Endothelial cell of umbilical vein (primary cell): ENCODE results near the gene TKFC. TPM values are rescaled to one million over a fixed set of nuclear protein-coding genes. Genes with fewer than 3 reads are reported as not detected.

Experiments used
- BruUV-seq: library from RNA; stranded (reverse); fragments of 400-500 nt; replicated peaks from 2 replicates; lab custom pipeline; 2021; lab: Mats Ljungman, UMichigan
- CTCF ChIA-PET: fragments of 300-600, 350-600 bp; sonication (Branson Sonifier 250); formaldehyde crosslinking; loops from one replicate; lab custom pipeline; 2021; ENCODE audit warnings: antibody characterized with exemption, inconsistent platforms; lab: Charles Lee
- POLR2A ChIA-PET: fragments of 300-600, 350-600 bp; sonication (Branson Sonifier 250); formaldehyde crosslinking; loops from one replicate; lab custom pipeline; 2021; ENCODE audit warnings: antibody characterized with exemption, inconsistent platforms; lab: Charles Lee
- DNase-seq: peaks from one replicate; pipeline ENCODE4 v3.0.0-alpha.2; 2011; ENCODE audit warnings: low read depth, low spot score
- FAIRE-seq: peaks from 2 replicates; lab custom pipeline; 2011; peaks lifted over from hg19 to GRCh38; lab: Jason Lieb, UNC
- H2AFZ ChIP-seq: 2 replicates; pipeline ENCODE4 v1.6.0; 2012; ENCODE audit warnings: low read depth, low read length, control low read depth, inconsistent platforms
- H3K27ac ChIP-seq: 2 replicates; pipeline ENCODE4 v1.5.1; 2011; ENCODE audit warnings: low read depth, mild to moderate bottlenecking, control low read depth, low read length, moderate library complexity; ENCODE audit not compliant: insufficient read depth
- H3K27me3 ChIP-seq, 2 experiments: 2 replicates each; pipeline versions ENCODE4 v1.6.0 to v1.6.1; 2011; ENCODE audit warnings: low read length in 2 of 2, mixed read lengths in 1 of 2; ENCODE audit not compliant: control insufficient read depth in 2 of 2, insufficient read depth in 2 of 2
- H3K36me3 ChIP-seq, 2 experiments: 2 replicates in 1 of 2; 3 replicates in 1 of 2; pipeline ENCODE4 v1.5.1; 2011; ENCODE audit warnings: low read length in 2 of 2, mild to moderate bottlenecking in 1 of 2, moderate library complexity in 1 of 2; ENCODE audit not compliant: control insufficient read depth in 2 of 2, insufficient read depth in 2 of 2; ENCODE audit errors: extremely low read depth in 1 of 2
- H3K4me1 ChIP-seq: 3 replicates; pipeline ENCODE4 v1.5.1; 2011; ENCODE audit warnings: mild to moderate bottlenecking, low read length; ENCODE audit not compliant: control insufficient read depth, insufficient read depth; ENCODE audit errors: extremely low read depth
- H3K4me2 ChIP-seq: 2 replicates; pipeline ENCODE4 v1.6.1; 2011; ENCODE audit warnings: low read length, control low read depth, mixed read lengths; ENCODE audit not compliant: insufficient read depth
- H3K4me3 ChIP-seq, 3 experiments: fragments of 200-600 bp in 1 of 3; sonication (generic), shearing (Covaris generic) in 1 of 3; replicated peaks in 1 of 3; 2 replicates each; pipeline ENCODE4 v1.5.1; 2011 to 2016; ENCODE audit warnings: control low read depth in 3 of 3, low read length in 3 of 3, mild to moderate bottlenecking in 2 of 3, inconsistent platforms in 1 of 3, low read depth in 1 of 3, moderate library complexity in 1 of 3; ENCODE audit not compliant: insufficient read depth in 1 of 3
- H3K79me2 ChIP-seq: 2 replicates; pipeline ENCODE4 v1.6.0; 2012; ENCODE audit warnings: low read length, inconsistent platforms; ENCODE audit not compliant: control insufficient read depth, insufficient read depth
- H3K9ac ChIP-seq: replicated peaks from 2 replicates; pipeline ENCODE3; 2011; ENCODE audit warnings: low read length, control low read depth; ENCODE audit not compliant: insufficient read depth; ENCODE audit errors: extremely low read depth
- H3K9me1 ChIP-seq: replicated peaks from 3 replicates; pipeline ENCODE4 v1.6.0; 2011; ENCODE audit warnings: mild to moderate bottlenecking, low read length; ENCODE audit not compliant: control insufficient read depth, insufficient read depth; ENCODE audit errors: extremely low read depth
- H3K9me3 ChIP-seq: replicated peaks from 2 replicates; pipeline ENCODE4 v1.5.1; 2012; ENCODE audit warnings: low read length, inconsistent platforms; ENCODE audit not compliant: control insufficient read depth, insufficient read depth
- H4K20me1 ChIP-seq: replicated peaks from 2 replicates; pipeline ENCODE3; 2011; ENCODE audit warnings: mild to moderate bottlenecking, low read length; ENCODE audit not compliant: control insufficient read depth, insufficient read depth; ENCODE audit errors: extremely low read depth
- EZH2 ChIP-seq: IDR thresholded peaks from 2 replicates; pipeline ENCODE4 v1.6.1; 2012; ENCODE audit warnings: borderline replicate concordance, low read depth, mild to moderate bottlenecking, moderate library complexity, low read length, inconsistent platforms; ENCODE audit not compliant: severe bottlenecking
- FOS ChIP-seq: IDR thresholded peaks from 2 replicates; pipeline ENCODE4 v1.6.1; 2011; ENCODE audit warnings: mild to moderate bottlenecking, low read length, moderate library complexity, borderline replicate concordance; ENCODE audit not compliant: insufficient read depth
- GATA2 ChIP-seq: IDR thresholded peaks from 2 replicates; pipeline ENCODE4 v1.7.0; 2011; ENCODE audit warnings: low read depth, mild to moderate bottlenecking, moderate library complexity, mixed read lengths, low read length; ENCODE audit not compliant: insufficient read length, insufficient read depth
- JUN ChIP-seq: IDR thresholded peaks from 2 replicates; pipeline ENCODE4 v1.6.1; 2011; ENCODE audit warnings: borderline replicate concordance, low read depth; ENCODE audit not compliant: insufficient read length, insufficient read depth
- MYC ChIP-seq: IDR thresholded peaks from one replicate; pipeline ENCODE4 v1.6.1; 2011; ENCODE audit warnings: mild to moderate bottlenecking, low read depth, low read length
- POLR2A ChIP-seq: IDR thresholded peaks from 2 replicates; pipeline ENCODE4 v1.6.1; 2012; ENCODE audit warnings: low read depth, mild to moderate bottlenecking, control low read depth, low read length
- POLR2AphosphoS5 ChIP-seq: IDR thresholded peaks from 2 replicates; pipeline ENCODE4 v1.6.1; 2012; ENCODE audit warnings: low read depth, mild to moderate bottlenecking, control low read depth, low read length, moderate library complexity; ENCODE audit not compliant: insufficient read depth
- dilution Hi-C: fragments of 300-500 bp; cut with MboI; formaldehyde crosslinking; loops from one replicate; pipeline ENCODE4 v1.15.0; 2019; ENCODE audit warnings: low sequenced_read_pairs; ENCODE audit not compliant: extremely low pct_ligation_motif_present
- intact Hi-C: fragments of 100-400 bp; cut with micrococcal nuclease; formaldehyde crosslinking; loops from one replicate; pipeline ENCODE4 v1.10.0; 2022
- polyA plus RNA-seq, 4 experiments: library from polyadenylated mRNA; depleted of rRNA in 3 of 4; stranded (reverse) in 3 of 4; unstranded in 1 of 4; fragments of >200 nt; gene quantifications; 2 replicates each; pipeline versions ENCODE4 v1.2.1 to v1.2.3, GENCODE V29; 2011 to 2012; ENCODE audit warnings: missing spikeins in 1 of 4
- total RNA-seq: library from RNA; stranded (reverse); gene quantifications from 2 replicates; pipeline ENCODE4 v1.2.3, GENCODE V29; 2021
- TF ChIP-seq, protein P1 (sequence below): IDR thresholded peaks from 2 replicates; pipeline ENCODE4 v1.6.1; 2011; ENCODE audit not compliant: insufficient read depth, insufficient read length
- TF ChIP-seq, protein P2 (sequence below), 2 donors: IDR thresholded peaks; 1 replicate in 1 of 2; 2 replicates in 1 of 2; pipeline ENCODE4 v1.5.1; 2011; ENCODE audit warnings: low read length in 2 of 2, mild to moderate bottlenecking in 2 of 2, moderate library complexity in 2 of 2, control low read depth in 1 of 2, inconsistent platforms in 1 of 2, low read depth in 1 of 2; ENCODE audit not compliant: insufficient read depth in 1 of 2; ENCODE audit errors: extremely low read depth in 1 of 2

The TKFC gene
- total and polyA plus RNA-seq, 2 donors (not counting 3 experiments of a cell fraction or from before 2014, with no cell fraction given) = 30.8 to 31.7 TPM

DNA sequence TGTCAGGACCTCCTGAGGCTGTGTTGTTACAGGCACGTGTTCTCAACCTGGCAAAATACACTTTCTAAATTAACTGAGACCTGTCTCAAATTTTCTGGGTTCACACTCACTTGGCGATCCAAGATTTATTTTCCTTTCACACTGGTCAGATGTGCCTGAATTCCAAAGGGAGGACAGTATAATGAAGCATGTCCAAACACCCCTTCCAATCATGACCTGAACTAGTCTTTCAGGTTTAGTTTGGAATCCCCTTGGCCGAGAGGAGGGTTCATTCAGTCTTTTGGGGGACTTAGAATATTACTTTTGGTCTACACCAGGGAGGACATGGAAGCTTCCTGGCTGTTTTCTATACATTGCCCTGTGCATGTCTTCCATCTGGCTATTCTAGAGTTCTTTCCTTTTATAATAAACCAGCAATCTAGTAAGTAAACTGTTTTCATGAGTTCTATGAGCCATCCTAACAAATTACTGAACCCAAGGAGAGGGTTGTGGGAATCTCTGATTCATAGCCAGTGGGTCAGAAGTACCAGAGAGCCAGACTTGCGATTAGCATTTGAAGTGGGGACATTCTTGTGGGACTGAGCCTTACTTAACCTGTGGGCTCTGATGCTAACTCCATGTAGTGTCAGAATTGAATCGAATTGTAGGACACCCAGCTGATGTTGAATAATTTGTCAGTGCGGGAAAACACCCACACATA lies 44.6 kb downstream of the TKFC start:
- H3K27me3 ChIP-seq = no peaks in the 10 kb centered on the region
- FAIRE-seq = peak; percentile 37
- H3K9me3 ChIP-seq = no peaks in the 10 kb centered on the region
- no peaks in the 10 kb centered on the region for H3K79me2 ChIP-seq
- intact Hi-C loops = no loop called here
- dilution Hi-C loops = no loop called here
- ChIA-PET POLR2A (no interaction called here), CTCF (interaction anchor here (2.5 to 4.5 kb wide), 2 partner anchors 7 to 41 kb away, joined by 11 to 24 read pairs; no protein-coding TSS in a partner anchor)
- TF ChIP-seq, protein P1, sequence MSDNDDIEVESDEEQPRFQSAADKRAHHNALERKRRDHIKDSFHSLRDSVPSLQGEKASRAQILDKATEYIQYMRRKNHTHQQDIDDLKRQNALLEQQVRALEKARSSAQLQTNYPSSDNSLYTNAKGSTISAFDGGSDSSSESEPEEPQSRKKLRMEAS = no peak
- TF ChIP-seq EZH2 (no peak), POLR2A (no peak), FOS (no peak), POLR2AphosphoS5 (no peak), JUN (no peak), GATA2 (no peak), MYC (no peak)
- TF ChIP-seq, protein P2, sequence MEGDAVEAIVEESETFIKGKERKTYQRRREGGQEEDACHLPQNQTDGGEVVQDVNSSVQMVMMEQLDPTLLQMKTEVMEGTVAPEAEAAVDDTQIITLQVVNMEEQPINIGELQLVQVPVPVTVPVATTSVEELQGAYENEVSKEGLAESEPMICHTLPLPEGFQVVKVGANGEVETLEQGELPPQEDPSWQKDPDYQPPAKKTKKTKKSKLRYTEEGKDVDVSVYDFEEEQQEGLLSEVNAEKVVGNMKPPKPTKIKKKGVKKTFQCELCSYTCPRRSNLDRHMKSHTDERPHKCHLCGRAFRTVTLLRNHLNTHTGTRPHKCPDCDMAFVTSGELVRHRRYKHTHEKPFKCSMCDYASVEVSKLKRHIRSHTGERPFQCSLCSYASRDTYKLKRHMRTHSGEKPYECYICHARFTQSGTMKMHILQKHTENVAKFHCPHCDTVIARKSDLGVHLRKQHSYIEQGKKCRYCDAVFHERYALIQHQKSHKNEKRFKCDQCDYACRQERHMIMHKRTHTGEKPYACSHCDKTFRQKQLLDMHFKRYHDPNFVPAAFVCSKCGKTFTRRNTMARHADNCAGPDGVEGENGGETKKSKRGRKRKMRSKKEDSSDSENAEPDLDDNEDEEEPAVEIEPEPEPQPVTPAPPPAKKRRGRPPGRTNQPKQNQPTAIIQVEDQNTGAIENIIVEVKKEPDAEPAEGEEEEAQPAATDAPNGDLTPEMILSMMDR (IDR thresholded peaks at IDR 0.05; ENCODE audit: extremely low read depth in 1 of 2, insufficient read depth in 1 of 2, low read depth in 1 of 2, low read length in 2 of 2) = no peak
- no peak overlapping the region for H3K4me2 ChIP-seq
- no peak overlapping the region for H3K9ac ChIP-seq
- H2AFZ ChIP-seq = no peak overlapping the region
- DNase-seq = no peak
- no peak overlapping the region for H3K27ac ChIP-seq
- H4K20me1 ChIP-seq = no peaks in the 10 kb centered on the region
- BruUV-seq = no TSS peak
- no peak overlapping the region for H3K4me3 ChIP-seq
- H3K4me1 ChIP-seq = no peaks in the 10 kb centered on the region
- no peaks in the 10 kb centered on the region for H3K36me3 ChIP-seq
- H3K9me1 ChIP-seq = no peaks in the 10 kb centered on the region
